Caki2 (cell line): ENCODE results near the gene ENTPD6. TPM values are rescaled to one million over a fixed set of nuclear protein-coding genes. Genes with fewer than 3 reads are reported as not detected.

ENCODE experiments used
- total RNA-seq: library from RNA; depleted of rRNA; stranded (reverse); fragments of >200 nt; shearing (Covaris generic); gene quantifications from 2 replicates; pipeline ENCODE4 v1.2.3, GENCODE V29; 2014; ENCODE audit warnings: low replicate concordance; rRNA removed

The ENTPD6 gene
- total RNA-seq, 1 experiment from 2014 or later: 122 TPM

Other genes starting within 250 kb of the ENTPD6 start
- not detected in 2 replicates for gene CST7, start 246.4 kb upstream of the ENTPD6 start, total RNA-seq
- gene APMAP, start 203.0 kb upstream of the ENTPD6 start, total RNA-seq: 130 and 132 TPM in 2 replicates
- gene ACSS1, start 137.6 kb upstream of the ENTPD6 start, total RNA-seq: 17.6 and 18.0 TPM in 2 replicates
- gene VSX1, start 113.6 kb upstream of the ENTPD6 start, total RNA-seq: not detected in 2 replicates
- gene PYGB, start 52.4 kb downstream of the ENTPD6 start, total RNA-seq: 288 and 323 TPM in 2 replicates
- 24.4 and 29.7 TPM in 2 replicates for gene ABHD12, start 195.1 kb downstream of the ENTPD6 start, total RNA-seq
- 14.9 and 17.1 TPM in 2 replicates for gene GINS1, start 212.0 kb downstream of the ENTPD6 start, total RNA-seq